HG03280 (cell line): ENCODE measurements around the gene SERPINE1.
A peak's percentile ranks its signal among the peaks of the same experiment; 100 is the strongest.

Source experiments
- ATAC-seq: cut with Tn5 transposase; IDR thresholded peaks from one replicate; pipeline ENCODE4 v1.9.1; 2021; ENCODE audit warnings: mild to moderate bottlenecking, moderate library complexity; ENCODE audit not compliant: unreplicated experiment

The SERPINE1 gene

GRCh38 chr7:101151908-101152651, 25.2 kb downstream of the SERPINE1 start:
- ATAC-seq = no peak

- peak; percentile 86 for ATAC-seq
Observed at GRCh38 chr7:101153969-101154692, 27.2 kb downstream of the SERPINE1 start, which contains the start of gene AP1S1. AP1S1 (plus strand) TSS chr7:101154476; CDS start chr7:101154515, 39 bp downstream.

- ATAC-seq = peak; percentile 21
Observed at GRCh38 chr7:101154693-101155102, 27.8 kb downstream of the SERPINE1 start.

- ATAC-seq = no peak
Observed at GRCh38 chr7:101155303-101155702, 28.4 kb downstream of the SERPINE1 start.

- no peak for ATAC-seq
Observed at GRCh38 chr7:101156277-101156676, 29.4 kb downstream of the SERPINE1 start.

- ATAC-seq = no peak
Observed at GRCh38 chr7:101156866-101157589, 30.1 kb downstream of the SERPINE1 start.

- no peak for ATAC-seq
Observed at GRCh38 chr7:101159696-101160674, 33.1 kb downstream of the SERPINE1 start.

GRCh38 chr7:101160910-101161309, 34.0 kb downstream of the SERPINE1 start:
- ATAC-seq = no peak

GRCh38 chr7:101161692-101162471, 35.0 kb downstream of the SERPINE1 start:
- no peak for ATAC-seq

- no peak for ATAC-seq
Observed at GRCh38 chr7:101162551-101163278, 35.8 kb downstream of the SERPINE1 start.

GRCh38 chr7:101163279-101164070, 36.6 kb downstream of the SERPINE1 start:
- no peak for ATAC-seq

GRCh38 chr7:101164071-101164840, 37.4 kb downstream of the SERPINE1 start:
- ATAC-seq = no peak

- ATAC-seq = peak; percentile 84
Observed at GRCh38 chr7:101165075-101165957, 38.4 kb downstream of the SERPINE1 start, which contains the start of gene VGF. VGF (minus strand) TSS chr7:101165569; CDS start chr7:101164843, 726 bp downstream.

- ATAC-seq = no peak
Observed at GRCh38 chr7:101165958-101166647, 39.2 kb downstream of the SERPINE1 start.

- ATAC-seq = no peak
Observed at GRCh38 chr7:101166648-101166908, 39.7 kb downstream of the SERPINE1 start.
